HG02885 (cell line): Measurements from ENCODE around the gene MEOX1.
"Not testable (repeated sequence)": the region's sequence is repeated elsewhere in the genome, so short reads cannot be mapped to it uniquely, and the experiment has no call there.

Source experiments
- ATAC-seq: cut with Tn5 transposase; IDR thresholded peaks from one replicate; pipeline ENCODE4 v1.9.1; 2021; ENCODE audit warnings: mild to moderate bottlenecking; ENCODE audit not compliant: unreplicated experiment, poor library complexity

Gene MEOX1

DNA sequence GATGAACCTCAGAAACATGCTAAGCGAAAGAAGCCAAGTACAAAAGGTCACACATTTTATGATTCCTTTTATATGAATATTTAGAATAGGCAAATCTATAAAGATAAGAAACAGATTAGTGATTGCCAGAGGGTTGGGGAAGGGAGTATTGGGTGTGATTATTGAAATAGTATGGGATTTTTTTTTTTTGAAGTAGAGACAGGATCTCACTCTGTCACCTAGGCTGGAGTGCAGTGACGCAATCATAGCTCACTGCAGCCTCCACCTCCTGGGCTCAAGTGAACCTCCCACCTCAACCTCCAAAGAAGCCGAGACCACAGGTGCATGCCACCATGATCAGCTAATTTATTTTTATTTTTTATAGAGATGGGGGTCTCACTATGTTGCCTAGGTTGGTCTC, 35.7 kb downstream of the MEOX1 start:
- no peak for ATAC-seq

DNA sequence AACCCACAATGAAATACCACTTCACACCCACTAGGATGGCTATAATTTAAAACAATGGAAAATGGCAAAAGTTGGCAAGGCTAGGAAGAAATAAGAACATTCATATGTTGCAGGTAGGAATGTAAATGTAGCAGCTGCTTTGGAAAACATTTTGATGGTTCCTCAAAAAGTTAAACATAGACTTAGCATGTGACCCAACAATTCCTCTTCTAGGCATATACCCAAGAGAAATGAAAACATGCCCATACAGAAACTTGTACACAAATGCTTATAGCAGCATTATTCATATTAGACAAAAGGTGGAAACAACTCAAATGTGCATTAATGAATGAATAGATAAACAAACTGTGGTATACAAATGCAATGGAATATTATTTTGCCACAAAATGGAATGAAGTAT, 36.1 kb downstream of the MEOX1 start:
- no peak for ATAC-seq

DNA sequence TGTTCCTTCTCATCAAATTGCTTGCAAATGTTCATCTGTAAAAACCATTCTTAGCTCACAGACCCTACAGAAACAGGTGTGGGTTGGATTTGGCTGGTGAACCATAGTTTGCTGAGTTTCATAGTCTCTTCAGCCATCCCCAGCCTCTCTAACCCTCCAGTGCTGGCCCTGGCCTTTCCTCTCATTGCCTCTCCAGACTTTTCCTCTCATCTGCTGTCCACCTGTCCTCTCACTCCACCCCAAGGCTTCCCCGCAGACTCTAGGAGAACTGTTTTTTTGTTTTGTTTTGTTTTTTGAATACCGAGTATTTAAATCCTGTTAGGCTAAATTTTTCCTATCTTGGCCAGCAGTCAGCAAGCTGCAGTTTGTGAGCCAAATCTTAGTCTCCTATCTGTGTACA, 41.1 kb downstream of the MEOX1 start:
- no peak for ATAC-seq

DNA sequence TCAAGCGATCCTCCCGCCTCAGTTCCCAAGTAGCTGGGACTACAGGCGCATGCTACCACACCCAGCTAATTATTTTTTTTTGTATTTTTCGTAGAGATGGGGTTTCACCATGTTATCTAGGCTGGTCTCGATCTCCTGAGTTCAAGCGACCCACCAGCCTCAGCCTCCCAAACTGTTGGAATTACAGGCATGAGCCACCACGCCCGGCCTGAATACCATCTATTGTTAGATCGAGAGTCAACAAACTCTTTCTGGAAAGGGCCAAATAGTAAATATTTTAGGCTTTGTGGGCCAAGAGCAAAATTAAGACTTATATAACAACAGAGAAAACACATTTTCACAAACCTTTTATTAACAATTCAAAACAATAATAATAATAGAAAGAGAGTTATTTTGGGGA, 41.6 kb downstream of the MEOX1 start:
- ATAC-seq = no peak

DNA sequence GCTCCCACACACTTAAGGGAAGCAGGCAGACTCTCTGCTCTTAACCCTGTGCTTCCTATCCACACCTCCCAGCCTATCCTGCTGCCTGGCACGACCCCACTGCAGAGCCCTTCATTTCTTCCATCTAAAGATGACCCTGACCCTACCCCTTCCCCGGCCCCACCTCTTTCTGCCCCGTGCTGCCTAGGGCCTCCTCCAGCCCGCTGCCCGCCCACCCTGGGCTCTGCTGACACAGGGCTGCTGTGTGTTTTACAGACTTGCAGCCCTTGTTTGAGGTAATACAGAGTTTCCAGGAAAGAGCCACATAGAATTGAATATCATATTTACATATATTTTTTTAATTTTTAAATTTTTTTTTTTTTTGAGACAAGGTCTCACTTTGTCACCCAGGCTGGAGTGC, 42.0 kb downstream of the MEOX1 start:
- no peak for ATAC-seq

DNA sequence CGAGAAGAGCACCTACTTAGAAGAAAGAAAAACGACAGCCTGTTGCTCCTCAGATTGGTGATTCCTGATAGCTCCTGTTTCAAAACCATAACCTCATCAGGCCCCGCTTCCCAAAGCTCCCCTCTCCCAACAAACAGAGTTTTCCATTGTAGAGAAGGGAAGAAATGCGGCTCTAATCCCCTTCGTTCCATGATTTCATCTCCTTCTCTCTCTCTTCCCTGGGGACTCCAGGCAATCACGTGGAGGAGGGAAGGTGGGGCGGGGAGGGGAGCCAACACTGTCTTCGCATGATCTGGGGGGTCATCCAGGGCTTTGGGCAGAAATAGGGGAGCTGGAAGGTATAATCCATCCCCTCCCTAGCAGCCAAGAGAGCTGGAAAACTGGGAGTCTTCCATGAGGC, 43.4 kb downstream of the MEOX1 start:
- no peak for ATAC-seq

DNA sequence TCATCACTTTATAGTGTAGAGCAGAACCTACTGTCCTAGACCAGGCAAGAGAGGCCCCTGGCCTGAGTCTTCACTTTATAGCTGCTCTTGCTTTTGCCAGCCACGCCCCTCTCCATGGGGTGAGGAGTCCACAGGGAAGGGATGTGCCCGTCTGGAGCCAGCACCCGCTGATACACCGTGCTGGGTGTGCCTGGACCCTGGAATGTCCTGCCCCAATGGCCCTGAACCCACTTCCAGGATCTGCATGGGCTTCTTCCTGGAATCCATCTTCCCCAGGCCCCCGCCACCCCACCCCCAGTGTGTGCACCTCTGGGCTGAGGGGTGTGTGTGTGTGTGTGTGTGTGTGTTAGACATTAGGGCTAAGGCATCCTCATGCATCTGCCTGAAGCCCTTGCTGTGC, 44.9 kb downstream of the MEOX1 start:
- no peak for ATAC-seq

DNA sequence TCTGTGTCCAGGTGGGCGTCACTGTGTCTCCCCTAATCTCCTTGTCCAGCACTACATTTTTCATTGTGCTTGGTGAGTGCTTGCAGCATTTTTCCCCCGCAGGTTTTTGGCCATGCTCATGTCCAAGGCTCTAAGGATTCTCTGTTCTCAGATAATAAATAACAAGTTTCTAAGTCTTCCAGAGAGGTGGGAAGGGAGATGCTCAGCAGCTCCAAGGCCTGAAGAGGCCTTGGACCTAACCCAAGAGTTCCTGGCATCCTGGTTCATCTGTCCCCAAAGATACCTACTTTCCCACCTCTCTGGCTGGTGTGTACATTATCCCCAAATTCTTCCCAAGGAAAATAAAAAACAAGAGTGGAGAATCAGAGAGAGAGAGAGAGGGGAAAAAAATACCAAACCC, 45.3 kb downstream of the MEOX1 start:
- ATAC-seq = no peak

DNA sequence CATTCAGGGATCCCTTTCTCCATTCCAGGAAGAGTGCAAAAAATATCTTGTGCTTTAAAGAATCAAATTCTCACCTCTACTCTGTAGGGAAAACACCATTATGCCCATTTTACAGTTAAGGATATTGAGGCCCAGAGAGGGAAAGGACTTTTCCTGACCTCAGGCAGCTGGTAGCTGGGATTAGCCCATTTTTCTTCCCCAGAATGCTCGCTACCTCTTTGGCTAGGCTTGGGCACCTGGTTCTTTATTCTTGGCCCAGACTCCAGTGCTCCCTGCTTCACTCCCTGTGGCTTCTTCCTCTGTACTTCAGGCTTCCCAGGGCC, 45.7 kb downstream of the MEOX1 start:
- no peak for ATAC-seq

DNA sequence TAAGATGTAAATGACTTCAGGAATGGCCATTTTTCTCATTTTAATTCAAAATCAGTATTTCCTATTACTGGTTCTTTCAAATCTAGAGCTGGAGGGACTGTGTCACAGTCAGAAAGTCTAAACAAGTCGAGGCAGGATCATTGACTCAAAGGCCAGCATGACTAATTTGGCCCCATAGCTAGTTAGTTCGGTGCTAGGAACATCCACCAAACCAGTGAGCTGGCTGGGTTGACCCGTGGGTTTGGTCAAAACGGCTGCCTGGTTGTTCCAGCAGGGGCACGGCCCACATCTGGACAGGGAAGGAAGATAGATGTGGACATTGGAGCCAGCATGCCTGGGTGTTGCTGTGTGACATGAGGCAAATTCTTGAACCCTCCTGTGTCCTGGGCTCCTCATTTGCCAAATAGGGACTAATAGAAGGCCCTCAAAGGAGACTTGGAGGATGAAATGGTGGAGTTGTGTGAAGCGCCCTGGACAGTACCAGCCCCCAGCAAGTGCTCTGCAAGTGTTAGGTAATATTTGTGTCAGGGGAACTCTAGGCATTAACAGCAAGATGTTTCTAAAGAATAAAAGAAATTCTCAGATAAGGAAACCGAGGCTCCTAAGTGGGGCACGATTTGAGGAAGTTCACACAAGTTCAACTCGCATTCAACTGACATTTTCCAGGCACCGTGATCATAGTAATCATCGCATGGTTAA, 46.2 kb downstream of the MEOX1 start:
- no peak for ATAC-seq

DNA sequence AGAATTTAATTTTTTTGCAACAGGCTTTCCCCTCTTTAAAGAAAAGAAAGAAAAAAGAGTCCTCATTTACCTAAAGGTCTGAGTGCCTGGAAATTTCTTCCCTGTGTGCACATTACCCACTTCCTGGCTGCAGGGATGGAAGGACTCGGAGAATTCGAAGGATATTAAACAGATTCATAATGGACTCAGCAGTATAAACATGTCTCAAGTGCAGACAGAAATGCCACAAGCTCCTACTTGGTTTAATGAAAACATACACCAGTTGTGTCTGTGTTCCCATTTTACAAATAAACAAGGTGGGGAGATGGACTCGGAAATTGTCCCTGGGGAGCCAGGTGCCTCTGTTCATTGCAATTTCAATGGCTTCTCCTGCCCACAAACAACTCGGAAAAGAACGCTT, 47.2 kb downstream of the MEOX1 start:
- no peak for ATAC-seq

DNA sequence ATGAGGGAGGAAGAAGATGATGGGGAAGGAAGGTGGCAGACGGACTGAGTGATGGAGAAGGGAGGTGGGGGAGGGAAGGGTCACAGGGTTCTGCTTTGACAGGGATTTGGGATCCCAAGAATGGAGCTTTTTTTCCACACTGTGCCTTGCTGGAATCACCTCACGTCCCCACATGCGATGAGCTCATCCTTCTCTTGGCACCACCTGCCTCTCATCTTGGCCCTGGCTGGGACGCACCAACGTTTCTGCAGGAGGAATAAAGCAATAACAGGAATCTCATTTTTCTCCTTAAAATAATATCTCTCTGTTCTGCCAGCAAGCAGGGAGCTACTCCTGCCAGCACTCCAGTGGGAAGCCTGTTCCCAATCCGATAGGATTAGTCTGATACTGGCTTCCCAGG, 47.8 kb downstream of the MEOX1 start:
- ATAC-seq = no peak

DNA sequence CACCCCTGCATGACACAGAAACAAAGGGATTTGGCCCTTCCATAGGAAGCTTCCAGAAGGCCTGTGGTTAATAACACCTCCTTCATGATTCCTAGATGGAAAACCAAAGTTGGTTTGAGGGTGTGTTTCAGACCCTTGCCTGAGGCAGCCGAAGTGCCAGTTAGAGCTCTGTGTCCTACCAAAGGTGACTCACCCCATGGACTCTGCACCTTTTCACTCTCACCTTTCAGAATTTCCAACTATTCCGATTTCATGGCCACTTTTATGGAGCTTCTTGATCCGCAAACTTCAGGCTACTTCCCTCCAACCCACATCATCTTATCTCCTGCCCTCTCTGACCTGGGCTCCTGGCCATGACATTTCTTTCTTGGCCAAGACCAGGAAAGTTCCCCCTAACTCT, 49.2 kb downstream of the MEOX1 start:
- no peak for ATAC-seq

DNA sequence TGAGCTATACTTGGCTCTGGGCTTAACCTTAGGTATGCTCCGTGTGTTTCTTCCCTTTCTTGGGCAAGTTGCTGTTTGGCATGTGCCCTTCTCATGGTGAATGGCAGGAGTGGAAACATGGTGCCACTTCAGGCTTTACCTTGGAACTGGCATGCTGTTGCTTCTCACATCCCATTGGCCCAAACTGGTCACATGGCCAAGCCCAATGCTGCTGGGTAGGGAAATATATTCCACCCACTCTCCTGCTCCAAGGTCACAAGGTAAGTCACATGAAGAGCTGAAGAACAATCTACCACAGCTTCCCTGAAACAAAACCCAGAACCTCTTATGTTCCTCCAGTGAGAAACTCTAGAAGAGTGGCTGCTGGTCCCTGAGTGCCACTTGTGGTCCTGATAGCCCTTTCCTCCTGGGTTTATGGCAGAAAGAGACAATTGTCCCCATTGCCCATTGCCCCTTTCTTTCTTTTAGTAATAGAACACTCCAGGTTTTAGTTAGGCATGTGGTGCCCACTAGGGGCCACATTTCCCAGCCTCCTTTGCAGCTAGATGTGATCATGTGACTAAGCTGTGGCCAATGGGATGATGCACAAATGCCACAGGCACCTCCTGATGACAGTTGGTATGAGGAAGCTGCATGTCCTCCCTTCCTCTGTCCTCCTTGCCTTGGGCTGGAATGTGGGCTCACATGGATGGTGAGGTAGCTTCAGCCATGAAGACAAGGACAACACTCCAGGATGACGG, 50.3 kb downstream of the MEOX1 start:
- no peak for ATAC-seq

DNA sequence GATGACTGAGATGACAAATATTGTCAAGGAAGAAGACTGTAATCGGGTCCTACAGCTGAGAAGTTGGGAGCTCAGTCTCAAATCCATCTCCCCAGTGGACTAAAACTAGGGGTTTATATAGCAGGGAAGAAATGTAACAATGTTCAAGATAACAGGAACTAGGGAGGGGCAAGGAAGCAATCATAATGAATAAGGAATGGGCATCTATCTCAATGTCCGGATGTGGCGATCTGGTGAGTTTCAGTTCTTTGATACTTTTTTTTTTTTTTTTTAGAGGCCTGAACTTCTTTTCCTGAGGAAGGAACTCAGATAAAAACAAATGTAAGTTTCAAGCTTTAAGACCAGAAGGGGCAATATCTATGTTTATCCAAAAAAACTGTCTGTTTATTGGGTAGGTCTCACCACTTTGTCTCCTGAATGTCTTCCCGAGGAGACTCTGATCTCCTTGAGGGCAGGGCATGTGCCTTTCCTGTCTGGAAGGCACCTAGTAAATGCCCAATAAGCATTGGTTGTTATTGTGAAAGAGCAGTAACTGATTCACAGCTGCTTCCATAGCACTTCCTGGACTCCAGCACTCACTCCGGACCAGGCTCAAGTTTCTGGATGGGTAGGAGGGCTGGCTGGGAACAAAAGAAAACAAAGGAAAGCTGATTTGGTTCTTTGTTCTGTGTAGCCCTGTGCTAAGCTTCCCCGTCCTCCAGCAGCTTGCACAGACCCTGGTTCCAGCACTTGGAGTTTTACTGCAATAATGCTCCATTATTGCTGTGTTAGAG, 51.9 kb downstream of the MEOX1 start:
- no peak for ATAC-seq

DNA sequence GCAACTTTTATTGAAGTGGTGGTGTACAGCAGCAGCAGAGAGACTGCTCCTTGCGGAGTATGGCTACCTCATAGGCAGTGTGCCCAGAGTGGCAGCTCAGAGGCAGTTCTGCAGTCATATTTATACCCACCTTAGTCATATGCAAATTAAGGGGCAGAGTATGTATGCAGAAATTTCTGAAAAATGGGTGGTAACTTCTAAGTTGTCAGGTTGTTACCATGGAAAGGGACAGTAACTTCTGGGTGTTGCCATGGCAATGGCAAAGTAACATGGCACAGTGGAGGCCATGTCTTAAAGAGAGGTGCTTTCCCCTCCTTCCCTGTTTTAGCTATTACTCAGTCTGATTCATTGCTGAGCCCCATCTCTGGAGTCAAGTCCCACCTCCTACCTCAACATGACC, 53.4 kb downstream of the MEOX1 start:
- no peak for ATAC-seq

DNA sequence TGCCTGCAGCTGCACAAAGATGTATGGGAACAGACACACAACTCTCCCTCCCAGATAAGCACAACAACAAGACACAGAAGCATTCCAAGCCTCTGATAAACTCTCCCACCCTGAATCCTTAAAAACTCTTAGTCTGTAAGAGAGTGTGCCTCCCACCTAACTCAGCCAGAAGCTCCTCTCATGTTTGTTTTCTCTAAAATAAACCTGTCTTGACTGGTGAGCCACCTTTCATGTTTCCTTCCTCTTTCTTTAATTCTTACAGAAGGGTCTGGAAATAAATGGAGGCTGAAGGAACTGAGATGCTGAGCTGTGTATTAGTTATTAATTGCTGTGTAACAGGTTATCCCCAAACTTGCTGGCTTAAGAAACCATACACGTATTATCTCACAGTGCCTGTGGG, 57.2 kb downstream of the MEOX1 start:
- ATAC-seq = no peak

DNA sequence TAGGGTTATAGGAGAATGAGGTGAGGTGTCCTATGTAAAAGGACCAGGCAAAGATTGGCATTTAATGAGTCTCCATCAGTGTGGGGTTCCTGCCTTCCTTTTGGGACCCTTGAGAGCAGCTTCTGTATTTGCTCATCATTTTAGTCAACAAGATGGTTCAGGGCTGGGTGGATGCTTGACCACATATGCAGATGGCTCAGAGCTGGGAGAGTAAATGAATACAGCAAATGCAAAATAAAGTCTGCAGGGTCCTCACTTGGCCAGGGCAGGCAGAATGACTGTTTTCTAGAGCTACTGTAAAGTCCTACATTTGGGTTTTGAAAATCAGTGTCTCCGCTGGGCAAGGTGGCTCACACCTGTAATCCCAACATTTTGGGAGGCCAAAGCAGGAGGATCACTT, 58.4 kb downstream of the MEOX1 start:
- ATAC-seq = no peak

DNA sequence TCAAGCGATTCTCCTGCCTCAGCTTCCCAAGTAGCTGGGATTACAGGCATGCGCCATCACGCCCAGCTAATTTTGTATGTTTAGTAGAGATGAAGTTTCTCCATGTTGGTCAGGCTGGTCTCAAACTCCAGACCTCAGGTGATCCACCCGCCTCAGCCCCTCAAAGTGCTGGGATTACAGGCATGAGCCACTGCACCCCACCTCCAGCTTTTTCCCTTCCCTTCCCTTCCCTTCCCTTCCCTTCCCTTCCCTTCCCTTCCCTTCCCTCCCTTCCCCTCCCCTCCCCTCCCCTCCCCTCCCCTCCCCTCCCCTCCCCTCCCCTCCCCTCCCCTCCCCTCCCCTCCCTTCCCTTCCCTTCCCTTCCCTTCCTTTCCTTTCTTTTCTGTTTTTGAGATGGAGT, 59.2 kb downstream of the MEOX1 start:
- ATAC-seq = not testable (repeated sequence)

DNA sequence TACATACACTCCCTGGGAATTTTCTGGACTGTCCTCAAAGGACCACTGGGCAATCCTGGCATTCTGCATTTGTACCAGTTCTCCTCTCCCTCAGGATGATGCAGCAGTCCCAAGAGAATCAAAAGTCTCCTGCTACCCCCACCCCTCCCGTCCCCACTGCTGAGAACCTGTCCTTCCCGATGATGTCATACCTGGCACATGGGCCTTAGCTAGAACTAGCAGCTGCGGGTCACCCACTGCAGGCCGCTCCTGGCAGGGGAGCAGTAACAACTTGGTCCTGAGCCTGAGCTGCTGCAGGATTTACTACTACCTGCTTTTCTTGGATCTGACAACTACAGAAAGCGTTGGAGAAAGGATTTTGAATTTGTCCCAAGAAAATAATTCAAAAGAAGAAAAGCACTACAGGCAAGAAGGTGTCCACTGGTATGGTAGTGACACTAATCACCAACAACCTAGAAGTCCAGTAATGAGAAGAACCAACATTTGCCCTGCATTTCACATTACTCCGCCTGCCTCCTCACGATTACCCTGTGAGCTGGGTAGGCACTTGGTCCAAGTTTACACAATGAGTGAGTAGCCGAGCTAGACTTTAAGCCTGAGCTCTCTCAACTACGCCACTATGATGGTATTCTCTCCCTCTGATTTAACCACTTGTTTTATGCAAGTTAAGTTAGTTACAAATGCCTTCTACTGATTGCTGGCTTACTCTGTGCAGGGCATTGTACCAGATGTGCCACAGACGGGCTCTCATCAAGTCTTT, 60.3 kb downstream of the MEOX1 start:
- ATAC-seq = no peak

DNA sequence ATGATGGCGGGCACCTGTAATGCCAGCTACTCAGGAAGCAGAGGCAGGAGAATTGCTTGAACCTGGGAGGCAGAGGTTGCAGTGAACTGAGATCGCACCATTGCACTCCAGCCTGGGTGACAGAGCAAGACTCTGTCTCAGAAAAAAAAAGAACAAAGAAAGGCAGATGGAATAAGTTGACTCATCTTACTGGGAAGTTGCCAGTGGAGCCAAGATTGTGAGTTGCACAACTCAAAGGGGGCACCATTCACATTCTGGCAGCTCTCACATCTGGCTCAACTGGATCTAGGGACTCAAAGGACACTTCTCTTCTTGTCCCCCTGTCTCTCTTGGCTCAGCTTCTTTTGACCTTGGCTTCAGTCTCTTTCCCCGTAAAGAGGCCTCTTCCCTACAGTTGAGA, 61.9 kb downstream of the MEOX1 start:
- no peak for ATAC-seq
